Panc1 (cell line): Measurements from ENCODE around the gene SUN1. TPM values are rescaled to one million over a fixed set of nuclear protein-coding genes. Genes with fewer than 3 reads are reported as not detected.

Experiments
- ATAC-seq: fragments of 200-7000 bp; cut with Tn5 transposase; 2 replicates; pipeline ENCODE4 v1.9.1; 2020; ENCODE audit warnings: mild to moderate bottlenecking, moderate library complexity
- BruUV-seq: library from RNA; stranded (reverse); fragments of 400-500 nt; replicated peaks from 2 replicates; lab custom pipeline; 2021; lab: Mats Ljungman, UMichigan
- CTCF ChIA-PET: fragments of 300-600 bp; sonication (Branson Sonifier 250); formaldehyde crosslinking; loops from one replicate; lab custom pipeline; 2022; ENCODE audit warnings: antibody characterized with exemption; lab: Charles Lee
- POLR2A ChIA-PET: fragments of 300-600 bp; sonication (Branson Sonifier 250); formaldehyde crosslinking; loops from one replicate; lab custom pipeline; 2022; ENCODE audit warnings: antibody characterized with exemption; lab: Charles Lee
- DNase-seq: peaks from one replicate; pipeline ENCODE4 v3.0.0-alpha.2; 2010; ENCODE audit warnings: low read depth, low spot score
- H3K27ac ChIP-seq: 2 replicates; pipeline ENCODE4 v1.5.1; 2011; ENCODE audit warnings: mild to moderate bottlenecking, low read length, inconsistent platforms
- H3K27me3 ChIP-seq: fragments of 200-500 bp; sonication (Bioruptor generic); 2 replicates; pipeline ENCODE4 v1.6.0; 2014; ENCODE audit warnings: low read length, inconsistent platforms; ENCODE audit not compliant: control insufficient read depth, insufficient read depth
- H3K36me3 ChIP-seq: fragments of 200-500 bp; sonication (Bioruptor generic); 2 replicates; pipeline ENCODE4 v1.5.1; 2014; ENCODE audit warnings: inconsistent platforms, mild to moderate bottlenecking, low read length, moderate library complexity; ENCODE audit not compliant: control insufficient read depth, insufficient read depth
- H3K4me1 ChIP-seq: 2 replicates; pipeline ENCODE4 v1.5.1; 2011; ENCODE audit warnings: inconsistent platforms, mild to moderate bottlenecking, low read length, moderate library complexity; ENCODE audit not compliant: control insufficient read depth, insufficient read depth
- H3K4me3 ChIP-seq, 2 experiments: 2 replicates each; pipeline ENCODE4 v1.5.1; 2011 to 2012; ENCODE audit warnings: low read depth in 2 of 2, low read length in 2 of 2, mild to moderate bottlenecking in 2 of 2, inconsistent platforms in 1 of 2, moderate library complexity in 1 of 2
- H3K9me3 ChIP-seq: fragments of 200-500 bp; sonication (Bioruptor generic); 2 replicates; pipeline ENCODE4 v1.5.1; 2014; ENCODE audit warnings: low read depth, mild to moderate bottlenecking, inconsistent platforms, low read length, moderate library complexity; ENCODE audit not compliant: control insufficient read depth, insufficient read depth
- CTCF ChIP-seq: fragments of 450-650 bp; IDR thresholded peaks from 2 replicates; pipeline ENCODE4 v1.5.1; 2017; ENCODE audit warnings: mild to moderate bottlenecking
- POLR2AphosphoS5 ChIP-seq: IDR thresholded peaks from 2 replicates; pipeline ENCODE4 v1.6.1; 2012; ENCODE audit warnings: mild to moderate bottlenecking, low read depth, low read length, moderate library complexity
- REST ChIP-seq, 2 experiments: IDR thresholded peaks; 2 replicates each; pipeline ENCODE4 v1.6.1; 2011 to 2012; ENCODE audit warnings: low read depth in 2 of 2, control low read depth in 1 of 2, low read length in 1 of 2, mild to moderate bottlenecking in 1 of 2, moderate library complexity in 1 of 2; ENCODE audit not compliant: insufficient read depth in 1 of 2
- SIN3A ChIP-seq: IDR thresholded peaks from 2 replicates; pipeline ENCODE4 v1.6.1; 2012; ENCODE audit warnings: low read depth, mild to moderate bottlenecking, low read length, moderate library complexity, borderline replicate concordance; ENCODE audit not compliant: insufficient read depth
- TCF7L2 ChIP-seq: IDR thresholded peaks from 2 replicates; pipeline ENCODE4 v1.6.1; 2011; ENCODE audit warnings: mild to moderate bottlenecking, low read depth, low read length, inconsistent platforms
- in situ Hi-C: cut with HindIII; loops from 2 replicates; pipeline ENCODE4 v1.10.0; 2016; ENCODE audit warnings: low sequenced_read_pairs, low pct_unique_long_range_greater_than_20kb
- intact Hi-C: fragments of 100-400 bp; cut with micrococcal nuclease; formaldehyde crosslinking; loops from one replicate; pipeline ENCODE4 v1.10.0; 2022; ENCODE audit not compliant: unreplicated experiment
- total RNA-seq: library from RNA; stranded (reverse); gene quantifications from one replicate; pipeline ENCODE4 v1.2.1, GENCODE V29; 2021; ENCODE audit not compliant: unreplicated experiment

SUN1 gene
- total RNA-seq, 1 experiment from 2014 or later, result 244 TPM

- H3K9me3 ChIP-seq, result no peaks in the 10 kb centered on the region
- no peak overlapping the region for H3K4me3 ChIP-seq
- no peaks in the 10 kb centered on the region for H3K27me3 ChIP-seq
- BruUV-seq, result no TSS peak
- CTCF ChIA-PET, result no interaction called here
- no peak for ATAC-seq
- no peak overlapping the region for H3K27ac ChIP-seq
- no peak for DNase-seq
- intact Hi-C loops, result no loop called here
- POLR2A ChIA-PET, result interaction anchor here (0.6 kb wide), 1 partner anchor 187 kb away, joined by 5 read pairs; no protein-coding TSS in a partner anchor
- in situ Hi-C loops, result no loop called here
- H3K36me3 ChIP-seq, result peaks cover 22% of the 10 kb centered on the region
- no peak for TF ChIP-seq SIN3A
- TF ChIP-seq REST (IDR thresholded peaks at IDR 0.05; ENCODE audit: insufficient read depth in 1 of 2, low read depth in 2 of 2, low read length in 1 of 2), result no peak
- TF ChIP-seq POLR2AphosphoS5, result no peak
- TF ChIP-seq TCF7L2, result no peak
- TF ChIP-seq CTCF, result no peak
- no peaks in the 10 kb centered on the region for H3K4me1 ChIP-seq
Observed at GRCh38 chr7:860149-860548, 27.9 kb downstream of the SUN1 start.

GRCh38 chr7:861222-861621, 28.9 kb downstream of the SUN1 start:
- intact Hi-C loops, result no loop called here
- DNase-seq (no peak), ATAC-seq (no peak)
- in situ Hi-C loops, result no loop called here
- no peaks in the 10 kb centered on the region for H3K27me3 ChIP-seq
- H3K4me3 ChIP-seq, result no peak overlapping the region
- no TSS peak for BruUV-seq
- no peaks in the 10 kb centered on the region for H3K9me3 ChIP-seq
- no peak for TF ChIP-seq SIN3A
- no peak for TF ChIP-seq CTCF
- CTCF ChIA-PET, result no interaction called here
- peaks cover 19% of the 10 kb centered on the region for H3K36me3 ChIP-seq
- POLR2A ChIA-PET, result no interaction called here
- H3K27ac ChIP-seq, result no peak overlapping the region
- H3K4me1 ChIP-seq, result no peaks in the 10 kb centered on the region
